T follicular helper cell (primary cell): Measurements from ENCODE around the gene CDH13.
A peak's percentile ranks its signal among the peaks of the same experiment; 100 is the strongest.

ENCODE experiments used
- DNase-seq: peaks from one replicate; pipeline ENCODE4 v3.0.0-alpha.2; 2020; ENCODE audit warnings: low read depth

Gene CDH13

GRCh38 chr16:82652826-82653225, 26.1 kb downstream of the CDH13 start:
- DNase-seq: no peak

GRCh38 chr16:82653550-82654511, 27.1 kb downstream of the CDH13 start:
- DNase-seq: peak; percentile 14

GRCh38 chr16:82655072-82655714, 28.4 kb downstream of the CDH13 start:
- peak; percentile 63 for DNase-seq

- DNase-seq: no peak
These were observed 29.1 kb downstream of the CDH13 start for GRCh38 chr16:82655720-82656490.

GRCh38 chr16:82657239-82657638, 30.5 kb downstream of the CDH13 start:
- DNase-seq: no peak

GRCh38 chr16:82657786-82658185, 31.0 kb downstream of the CDH13 start:
- no peak for DNase-seq

GRCh38 chr16:82658796-82659195, 32.0 kb downstream of the CDH13 start:
- DNase-seq: no peak

GRCh38 chr16:82660075-82660645, 33.4 kb downstream of the CDH13 start:
- DNase-seq: no peak

- no peak for DNase-seq
These were observed 34.2 kb downstream of the CDH13 start for GRCh38 chr16:82660966-82661365.

GRCh38 chr16:82664181-82664580, 37.4 kb downstream of the CDH13 start:
- no peak for DNase-seq

- DNase-seq: no peak
These were observed 38.3 kb downstream of the CDH13 start for GRCh38 chr16:82665025-82665424.

- DNase-seq: no peak
These were observed 40.7 kb downstream of the CDH13 start for GRCh38 chr16:82667437-82667836.

GRCh38 chr16:82668094-82668493, 41.3 kb downstream of the CDH13 start:
- no peak for DNase-seq

- no peak for DNase-seq
These were observed 45.0 kb downstream of the CDH13 start for GRCh38 chr16:82671741-82672140.

- DNase-seq: no peak
These were observed 45.9 kb downstream of the CDH13 start for GRCh38 chr16:82672676-82673075.

GRCh38 chr16:82675300-82675699, 48.5 kb downstream of the CDH13 start:
- no peak for DNase-seq

- DNase-seq: no peak
These were observed 54.8 kb downstream of the CDH13 start for GRCh38 chr16:82681592-82681991.

GRCh38 chr16:82682767-82683166, 56.0 kb downstream of the CDH13 start:
- DNase-seq: no peak

GRCh38 chr16:82684256-82684655, 57.5 kb downstream of the CDH13 start:
- no peak for DNase-seq

- DNase-seq: no peak
These were observed 58.8 kb downstream of the CDH13 start for GRCh38 chr16:82685526-82685925.

GRCh38 chr16:82694239-82694874, 67.6 kb downstream of the CDH13 start:
- DNase-seq: no peak

GRCh38 chr16:82695806-82696205, 69.0 kb downstream of the CDH13 start:
- DNase-seq: no peak
